ENCODE data around the gene PGBD2. TPM values are rescaled to one million over a fixed set of nuclear protein-coding genes. Genes with fewer than 3 reads are reported as not detected.

Gene PGBD2
- total and polyA plus RNA-seq, 2 of the 13 experiments (the other 11 are each of a cell fraction or from before 2014, with no cell fraction given) = 6.0 to 7.4 TPM

- TF ChIP-seq, protein P1, sequence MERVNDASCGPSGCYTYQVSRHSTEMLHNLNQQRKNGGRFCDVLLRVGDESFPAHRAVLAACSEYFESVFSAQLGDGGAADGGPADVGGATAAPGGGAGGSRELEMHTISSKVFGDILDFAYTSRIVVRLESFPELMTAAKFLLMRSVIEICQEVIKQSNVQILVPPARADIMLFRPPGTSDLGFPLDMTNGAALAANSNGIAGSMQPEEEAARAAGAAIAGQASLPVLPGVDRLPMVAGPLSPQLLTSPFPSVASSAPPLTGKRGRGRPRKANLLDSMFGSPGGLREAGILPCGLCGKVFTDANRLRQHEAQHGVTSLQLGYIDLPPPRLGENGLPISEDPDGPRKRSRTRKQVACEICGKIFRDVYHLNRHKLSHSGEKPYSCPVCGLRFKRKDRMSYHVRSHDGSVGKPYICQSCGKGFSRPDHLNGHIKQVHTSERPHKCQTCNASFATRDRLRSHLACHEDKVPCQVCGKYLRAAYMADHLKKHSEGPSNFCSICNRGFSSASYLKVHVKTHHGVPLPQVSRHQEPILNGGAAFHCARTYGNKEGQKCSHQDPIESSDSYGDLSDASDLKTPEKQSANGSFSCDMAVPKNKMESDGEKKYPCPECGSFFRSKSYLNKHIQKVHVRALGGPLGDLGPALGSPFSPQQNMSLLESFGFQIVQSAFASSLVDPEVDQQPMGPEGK (CRISPR knock-in tag; IDR thresholded peaks at IDR 0.05) = peak; percentile 81
- TF ChIP-seq NPAS2 (CRISPR knock-in tag; IDR thresholded peaks at IDR 0.05; ENCODE audit: borderline replicate concordance) = no peak
- TF ChIP-seq ATF6 (CRISPR knock-in tag; conservative IDR thresholded peaks at IDR 0.05) = no peak
- no peak for TF ChIP-seq GATA4 (IDR thresholded peaks at IDR 0.05; ENCODE audit: borderline replicate concordance, low read depth)
- peak; percentile 10; the same call in 1 of the 2 replicates for TF ChIP-seq TFAP4 (IDR thresholded peaks at IDR 0.05; ENCODE audit: borderline replicate concordance, low read depth)
- TF ChIP-seq MEIS1 (CRISPR knock-in tag; IDR thresholded peaks at IDR 0.05; ENCODE audit: borderline replicate concordance) = 0 out of 2 replicates have a peak, but pooled peaks have one; percentile 54
- no peak for TF ChIP-seq KDM5A (IDR thresholded peaks at IDR 0.05; ENCODE audit: borderline replicate concordance, low read length)
- no peak for TF ChIP-seq XBP1 (CRISPR knock-in tag; IDR thresholded peaks at IDR 0.05)
- TF ChIP-seq NFE2 (CRISPR knock-in tag; IDR thresholded peaks at IDR 0.05) = no peak
- TF ChIP-seq GABPA (IDR thresholded peaks at IDR 0.05; ENCODE audit: low read depth, low read length) = no peak
- TF ChIP-seq GABPA (CRISPR knock-in tag; IDR thresholded peaks at IDR 0.05; ENCODE audit: low read depth) = 0 out of 2 replicates have a peak, but pooled peaks have one; percentile 37
- TF ChIP-seq FOXO1 (CRISPR knock-in tag; IDR thresholded peaks at IDR 0.05) = no peak
- peak; percentile 67 for TF ChIP-seq ZNF160 (CRISPR knock-in tag; IDR thresholded peaks at IDR 0.05)
- TF ChIP-seq, protein P2, sequence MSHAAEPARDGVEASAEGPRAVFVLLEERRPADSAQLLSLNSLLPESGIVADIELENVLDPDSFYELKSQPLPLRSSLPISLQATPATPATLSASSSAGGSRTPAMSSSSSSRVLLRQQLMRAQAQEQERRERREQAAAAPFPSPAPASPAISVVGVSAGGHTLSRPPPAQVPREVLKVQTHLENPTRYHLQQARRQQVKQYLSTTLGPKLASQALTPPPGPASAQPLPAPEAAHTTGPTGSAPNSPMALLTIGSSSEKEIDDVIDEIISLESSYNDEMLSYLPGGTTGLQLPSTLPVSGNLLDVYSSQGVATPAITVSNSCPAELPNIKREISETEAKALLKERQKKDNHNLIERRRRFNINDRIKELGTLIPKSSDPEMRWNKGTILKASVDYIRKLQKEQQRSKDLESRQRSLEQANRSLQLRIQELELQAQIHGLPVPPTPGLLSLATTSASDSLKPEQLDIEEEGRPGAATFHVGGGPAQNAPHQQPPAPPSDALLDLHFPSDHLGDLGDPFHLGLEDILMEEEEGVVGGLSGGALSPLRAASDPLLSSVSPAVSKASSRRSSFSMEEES (CRISPR knock-in tag; IDR thresholded peaks at IDR 0.05) = no peak
- TF ChIP-seq ARID2 (CRISPR knock-in tag; IDR thresholded peaks at IDR 0.05; ENCODE audit: borderline replicate concordance) = peak; percentile 83
- no peak for TF ChIP-seq ZZZ3 (CRISPR knock-in tag; IDR thresholded peaks at IDR 0.05; ENCODE audit: borderline replicate concordance)
- peak; percentile 28; the same call in 1 of the 2 replicates for TF ChIP-seq YEATS2 (CRISPR knock-in tag; IDR thresholded peaks at IDR 0.05; ENCODE audit: borderline replicate concordance)
- TF ChIP-seq HDAC1 (CRISPR knock-in tag; IDR thresholded peaks at IDR 0.05) = peak; percentile 46; the same call in 1 of the 2 replicates
- 0 out of 2 replicates have a peak, but pooled peaks have one; percentile 46 for TF ChIP-seq PCBP1 (IDR thresholded peaks at IDR 0.05; ENCODE audit: borderline replicate concordance, low read depth, low read length)
- no peak for TF ChIP-seq ZNF34 (CRISPR knock-in tag; IDR thresholded peaks at IDR 0.05; ENCODE audit: borderline replicate concordance)
- TF ChIP-seq MZF1 (CRISPR knock-in tag; IDR thresholded peaks at IDR 0.05; ENCODE audit: borderline replicate concordance) = no peak
- no peak for TF ChIP-seq ZNF720 (CRISPR knock-in tag; IDR thresholded peaks at IDR 0.05)
Observed at GRCh38 chr1:248862998-248863881, 42.8 kb upstream of the PGBD2 start (continued).

Data from HepG2 (cell line).